H1 (cell line): ENCODE measurements around the gene CYP26C1. TPM values are rescaled to one million over a fixed set of nuclear protein-coding genes. Genes with fewer than 3 reads are reported as not detected.

Experiments
- CTCF ChIA-PET: fragments of 300-600 bp; sonication (Branson Sonifier 250); formaldehyde crosslinking; loops from one replicate; lab custom pipeline; 2021; ENCODE audit not compliant: partially characterized antibody; lab: Charles Lee
- POLR2A ChIA-PET: fragments of 300-600 bp; sonication (Branson Sonifier 250); formaldehyde crosslinking; loops from one replicate; lab custom pipeline; 2021; ENCODE audit warnings: inconsistent platforms; ENCODE audit not compliant: partially characterized antibody; lab: Charles Lee
- DNase-seq, 2 experiments: peaks; one replicate each; pipeline versions ENCODE4 v3.0.0 to v3.0.0-alpha.2; 2010 to 2022; ENCODE audit warnings: low spot score in 2 of 2, low read depth in 1 of 2, mixed read lengths in 1 of 2
- FAIRE-seq: peaks from 2 replicates; lab custom pipeline; 2011; peaks lifted over from hg19 to GRCh38; lab: Jason Lieb, UNC
- H2AFZ ChIP-seq: 2 replicates; pipeline ENCODE4 v1.8.1; 2012; ENCODE audit warnings: low read length, inconsistent platforms
- H2AK5ac ChIP-seq: 2 replicates; pipeline ENCODE4 v1.6.1; 2013; ENCODE audit warnings: low read depth, low read length
- H2BK120ac ChIP-seq: replicated peaks from 2 replicates; pipeline ENCODE3; 2013; ENCODE audit warnings: low read depth, low read length, inconsistent platforms
- H2BK12ac ChIP-seq: 2 replicates; pipeline ENCODE4 v1.6.1; 2013; ENCODE audit warnings: low read depth, low read length
- H2BK15ac ChIP-seq: 2 replicates; pipeline ENCODE4 v1.6.1; 2013; ENCODE audit warnings: low read length
- H2BK20ac ChIP-seq: 2 replicates; pipeline ENCODE4 v1.6.1; 2013; ENCODE audit warnings: low read length
- H2BK5ac ChIP-seq: 2 replicates; pipeline ENCODE4 v1.6.1; 2013; ENCODE audit warnings: low read depth, low read length
- H3K14ac ChIP-seq: 2 replicates; pipeline ENCODE4 v1.6.1; 2013; ENCODE audit warnings: inconsistent platforms; ENCODE audit not compliant: insufficient read length
- H3K18ac ChIP-seq: 2 replicates; pipeline ENCODE4 v1.6.1; 2013; ENCODE audit warnings: low read length; ENCODE audit errors: extremely low read depth
- H3K23ac ChIP-seq: 2 replicates; pipeline ENCODE4 v1.6.1; 2013; ENCODE audit warnings: inconsistent platforms; ENCODE audit not compliant: insufficient read length
- H3K23me2 ChIP-seq: 2 replicates; pipeline ENCODE4 v1.6.1; 2013; ENCODE audit warnings: low read depth, low read length
- H3K27ac ChIP-seq: 2 replicates; pipeline ENCODE4 v1.6.1; 2011; ENCODE audit warnings: low read depth, low read length, inconsistent platforms
- H3K27me3 ChIP-seq, 4 experiments: replicated peaks in 1 of 4; 1 replicate in 1 of 4; 2 replicates in 3 of 4; pipeline versions ENCODE4 v1.6.1 to v1.8.1; 2011 to 2013; ENCODE audit warnings: low read length in 3 of 4, mild to moderate bottlenecking in 3 of 4, inconsistent platforms in 2 of 4, mixed read lengths in 2 of 4, moderate library complexity in 1 of 4; ENCODE audit not compliant: control insufficient read depth in 3 of 4, insufficient read depth in 3 of 4; ENCODE audit errors: extremely low read depth in 1 of 4
- H3K36me3 ChIP-seq, 4 experiments: 2 replicates each; pipeline versions ENCODE4 v1.6.1 to v1.8.1; 2011 to 2013; ENCODE audit warnings: mild to moderate bottlenecking in 4 of 4, low read length in 3 of 4, moderate library complexity in 2 of 4, control low read depth in 1 of 4, inconsistent platforms in 1 of 4; ENCODE audit not compliant: insufficient read depth in 4 of 4, control insufficient read depth in 2 of 4
- H3K4ac ChIP-seq: replicated peaks from 2 replicates; pipeline ENCODE3; 2013; ENCODE audit warnings: low read length, low read depth, mixed read lengths, inconsistent platforms; ENCODE audit not compliant: insufficient read length
- H3K4me1 ChIP-seq, 4 experiments: replicated peaks in 1 of 4; 1 replicate in 1 of 4; 2 replicates in 3 of 4; pipeline versions ENCODE4 v1.6.1 to v1.8.1; 2011 to 2013; ENCODE audit warnings: low read length in 3 of 4, inconsistent platforms in 2 of 4, mixed read lengths in 1 of 4; ENCODE audit not compliant: insufficient read depth in 4 of 4, control insufficient read depth in 3 of 4
- H3K4me2 ChIP-seq, 2 experiments: 2 replicates each; pipeline versions ENCODE4 v1.6.1 to v1.8.1; 2011 to 2013; ENCODE audit warnings: low read depth in 2 of 2, low read length in 2 of 2, control low read depth in 1 of 2, inconsistent platforms in 1 of 2, mild to moderate bottlenecking in 1 of 2; ENCODE audit not compliant: insufficient read depth in 1 of 2
- H3K4me3 ChIP-seq, 4 experiments: fragments of 200-600, 300-600 bp in 1 of 4; sonication (generic), shearing (Covaris generic), sonication (Bioruptor Twin) in 1 of 4; 2 replicates each; pipeline versions ENCODE4 v1.5.1 to v1.8.1; 2011 to 2016; ENCODE audit warnings: low read length in 4 of 4, low read depth in 3 of 4, control low read depth in 2 of 4, inconsistent platforms in 2 of 4, mild to moderate bottlenecking in 2 of 4, mixed read lengths in 1 of 4, moderate library complexity in 1 of 4; ENCODE audit not compliant: insufficient read depth in 2 of 4; ENCODE audit errors: extremely low read depth in 1 of 4
- H3K56ac ChIP-seq: replicated peaks from 2 replicates; pipeline ENCODE3; 2013; ENCODE audit warnings: low read depth, mild to moderate bottlenecking, mixed read lengths, low read length, inconsistent platforms; ENCODE audit not compliant: insufficient read length
- H3K79me1 ChIP-seq: 2 replicates; pipeline ENCODE4 v1.6.1; 2013; ENCODE audit warnings: low read depth, low read length, control low read depth
- H3K79me2 ChIP-seq, 2 experiments: 2 replicates each; pipeline versions ENCODE4 v1.6.1 to v1.8.1; 2012 to 2013; ENCODE audit warnings: low read length in 2 of 2, mild to moderate bottlenecking in 2 of 2, inconsistent platforms in 1 of 2; ENCODE audit not compliant: insufficient read depth in 2 of 2, control insufficient read depth in 1 of 2
- H3K9ac ChIP-seq, 4 experiments: replicated peaks in 1 of 4; 1 replicate in 1 of 4; 2 replicates in 3 of 4; pipeline versions ENCODE4 v1.6.1 to v1.8.1; 2011 to 2013; ENCODE audit warnings: low read depth in 3 of 4, low read length in 3 of 4, control low read depth in 2 of 4, mild to moderate bottlenecking in 2 of 4, moderate library complexity in 2 of 4, inconsistent platforms in 1 of 4; ENCODE audit errors: extremely low read depth in 1 of 4
- H3K9me3 ChIP-seq, 2 experiments: 2 replicates each; pipeline versions ENCODE4 v1.6.1 to v1.8.1; 2012 to 2013; ENCODE audit warnings: mild to moderate bottlenecking in 2 of 2, moderate library complexity in 2 of 2, control low read depth in 1 of 2, inconsistent platforms in 1 of 2, low read depth in 1 of 2, low read length in 1 of 2, mixed read lengths in 1 of 2; ENCODE audit not compliant: insufficient read depth in 2 of 2
- H4K20me1 ChIP-seq, 2 experiments: replicated peaks in 1 of 2; 2 replicates each; pipeline versions ENCODE3 to v1.8.1; 2011 to 2013; ENCODE audit warnings: inconsistent platforms in 2 of 2, low read length in 2 of 2, mild to moderate bottlenecking in 1 of 2; ENCODE audit not compliant: insufficient read depth in 2 of 2, control insufficient read depth in 1 of 2
- H4K5ac ChIP-seq: 2 replicates; pipeline ENCODE4 v1.6.1; 2013; ENCODE audit warnings: low read length, low read depth, mixed read lengths, inconsistent platforms; ENCODE audit not compliant: insufficient read length
- H4K8ac ChIP-seq: 2 replicates; pipeline ENCODE4 v1.8.0; 2013; ENCODE audit warnings: mild to moderate bottlenecking, moderate library complexity, low read length, inconsistent platforms; ENCODE audit not compliant: insufficient read depth; ENCODE audit errors: extremely low read depth
- H4K91ac ChIP-seq: replicated peaks from 2 replicates; pipeline ENCODE3; 2013; ENCODE audit warnings: low read length, mixed read lengths, inconsistent platforms; ENCODE audit not compliant: insufficient read length
- CHD2 ChIP-seq: IDR thresholded peaks from 2 replicates; pipeline ENCODE4 v1.6.1; 2012; ENCODE audit warnings: low read length, improper control_type of control experiment
- E2F6 ChIP-seq: IDR thresholded peaks from 2 replicates; pipeline ENCODE4 v1.6.1; 2012; ENCODE audit warnings: inconsistent platforms
- EZH2 ChIP-seq: fragments of 200-600 bp; sonication (generic); IDR thresholded peaks from 2 replicates; pipeline ENCODE4 v1.7.1; 2012; ENCODE audit warnings: low read depth, mild to moderate bottlenecking, moderate library complexity, low read length, inconsistent platforms; ENCODE audit not compliant: severe bottlenecking
- RNF2 ChIP-seq: fragments of 200-900, 300-1000 bp; sonication (generic); IDR thresholded peaks from 2 replicates; pipeline ENCODE4 v1.7.1; 2016; ENCODE audit warnings: borderline replicate concordance, low read depth, mild to moderate bottlenecking, antibody characterized with exemption, low read length; ENCODE audit not compliant: poor library complexity, severe bottlenecking; ENCODE audit errors: missing control alignments
- SUZ12 ChIP-seq: fragments of 200-600 bp; sonication (generic); IDR thresholded peaks from 2 replicates; pipeline ENCODE4 v1.6.1; 2012; ENCODE audit warnings: mild to moderate bottlenecking, inconsistent platforms, low read length, moderate library complexity, mixed read lengths
- WGBS, 2 experiments: shearing (Covaris generic) in 1 of 2; methylation state at CpG; one replicate each; pipeline versions ENCODE4 v1.1.6 to v1.1.7; 2013 to 2015; ENCODE audit warnings: low lambda C conversion rate in 2 of 2, mixed read lengths in 2 of 2, inconsistent platforms in 1 of 2, low coverage in 1 of 2, missing lambda C conversion rate in 1 of 2; ENCODE audit not compliant: insufficient replicate concordance in 2 of 2, insufficient coverage in 1 of 2, insufficient read length in 1 of 2; ENCODE audit errors: extremely low coverage in 1 of 2, missing lambda C conversion rate in 1 of 2; 5-methylcytosine and 5-hydroxymethylcytosine counted together
- polyA plus RNA-seq, 7 experiments: library from polyadenylated mRNA; depleted of rRNA in 3 of 7; stranded (reverse) in 5 of 7; unstranded in 2 of 7; fragments of >200 nt in 5 of 7; fragments of 200-250 nt in 2 of 7; gene quantifications; 1 replicate in 5 of 7; 2 replicates in 1 of 7; 4 replicates in 1 of 7; pipeline versions ENCODE4 v1.2.1 to v1.2.3, GENCODE V29; 2011 to 2013; ENCODE audit warnings: missing spikeins in 2 of 7, mixed read lengths in 2 of 7
- total RNA-seq: library from RNA; stranded (reverse); fragmentation: NEBNext Ultra II Directional; extraction: Animal tissue kit (Norgen Biotek cat#: 25700); gene quantifications from 2 replicates; pipeline ENCODE4 v1.2.1, GENCODE V29; 2021

Gene CYP26C1
- total and polyA plus RNA-seq, 2 of the 8 experiments (the other 6 are each of a cell fraction or from before 2014, with no cell fraction given), result 0.12 to 0.28 TPM

GRCh38 chr10:93075369-93076221, 15.0 kb downstream of the CYP26C1 start:
- Histone ChIP-seq H3K56ac (no peak overlapping the region), H3K23me2 (peaks cover 16% of the 10 kb centered on the region), H3K4me2 (peak overlapping the region; percentile 95 to 99), H4K5ac (no peak overlapping the region), H2BK20ac (peak overlapping the region; percentile 61; the same call in 1 of the 2 replicates), H3K27me3 (peaks cover 52 to 65% (median 63%) of the 10 kb centered on the region in 4 experiments), H3K18ac (peak overlapping the region; percentile 97; the same call in 1 of the 2 replicates), H2BK12ac (peak overlapping the region; percentile 43; the same call in 1 of the 2 replicates), H2BK15ac (no peak overlapping the region), H2BK5ac (peak overlapping the region; percentile 52; the same call in 1 of the 2 replicates), H3K79me2 (no peaks in the 10 kb centered on the region; a peak in 1 of 4 replicates), H3K79me1 (no peaks in the 10 kb centered on the region), H3K4ac (no peak overlapping the region), H2AFZ (no peak overlapping the region), H3K23ac (no peak overlapping the region), H3K14ac (no peak overlapping the region), H4K91ac (no peak overlapping the region), H3K9ac (no peak overlapping the region; a peak in 2 of 7 replicates), H2BK120ac (no peak overlapping the region), H4K8ac (no peak overlapping the region; the same call in 1 of the 2 replicates), H4K20me1 (peaks cover 0 to 4% of the 10 kb centered on the region in 2 experiments), H3K4me1 (peaks cover 4 to 33% (median 26%) of the 10 kb centered on the region in 4 experiments), H3K9me3 (no peaks in the 10 kb centered on the region), H3K27ac (no peak overlapping the region), H3K36me3 (peaks cover 0 to 38% (median 1%) of the 10 kb centered on the region in 4 experiments; a peak in 4 of 8 replicates), H2AK5ac (no peak overlapping the region), H3K4me3 (peak overlapping the region; percentile 66 to 83 (median 69))
- FAIRE-seq, result no peak
- ChIA-PET POLR2A (interaction anchor here (0.5 to 5.3 kb wide), 2 partner anchors 12 to 1530 kb away, joined by 3 to 26 read pairs; no protein-coding TSS in a partner anchor), CTCF (interaction anchor here (0.8 to 18.5 kb wide), 19 partner anchors 10 to 436 kb away, joined by 3 to 363 read pairs (median 4); partner anchors contain the start of gene CYP26C1)
- WGBS, 2 experiments, result 18% methylated on average over 25 of the region's 25 CpGs; no CpG with 5 or more reads in 1 of the 2 experiments
- no peak for DNase-seq
- no peak for TF ChIP-seq E2F6
- TF ChIP-seq RNF2, result peak; percentile 9
- peak; percentile 64; the same call in 1 of the 2 replicates for TF ChIP-seq SUZ12
- TF ChIP-seq CHD2, result no peak
- TF ChIP-seq EZH2, result peak; percentile 16
